Mucosa of gallbladder (tissue), 1 donor: Measurements from ENCODE around the gene ADCY1. TPM values are rescaled to one million over a fixed set of nuclear protein-coding genes. Genes with fewer than 3 reads are reported as not detected.
"Not testable (repeated sequence)": the region's sequence is repeated elsewhere in the genome, so short reads cannot be mapped to it uniquely, and the experiment has no call there.

ENCODE experiments used
- DNase-seq: peaks from one replicate; pipeline ENCODE4 v3.0.0-alpha.2; 2020; ENCODE audit warnings: low spot score
- total RNA-seq: library from RNA; stranded (reverse); gene quantifications from one replicate; pipeline ENCODE4 v1.2.1, GENCODE V29; 2021
- donor health status: DM: no; HTN: no; CAD: no.

Gene ADCY1
- 1.5 TPM for total RNA-seq

GRCh38 chr7:45573661-45574415 is at the start of gene ADCY1:
Gene ADCY1 (plus strand): TSS chr7:45574368. CDS start chr7:45574544, 176 bp downstream.
- DNase-seq = no peak

GRCh38 chr7:45524445-45524844 is 49.7 kb upstream of the ADCY1 start:
- DNase-seq = no peak

GRCh38 chr7:45525057-45525456 is 49.1 kb upstream of the ADCY1 start:
- DNase-seq = no peak

GRCh38 chr7:45543473-45543872 is 30.7 kb upstream of the ADCY1 start:
- DNase-seq = no peak

- DNase-seq = not testable (repeated sequence)
Observed at GRCh38 chr7:45545105-45545710, 29.0 kb upstream of the ADCY1 start.

- DNase-seq = not testable (repeated sequence)
Observed at GRCh38 chr7:45548917-45549316, 25.3 kb upstream of the ADCY1 start.

- DNase-seq = no peak
Observed at GRCh38 chr7:45563401-45563800, 10.8 kb upstream of the ADCY1 start.

- DNase-seq = no peak
Observed at GRCh38 chr7:45563941-45564461, 10.2 kb upstream of the ADCY1 start.

GRCh38 chr7:45564485-45564884 is 9.7 kb upstream of the ADCY1 start:
- no peak for DNase-seq

GRCh38 chr7:45564886-45565455 is 9.2 kb upstream of the ADCY1 start:
- no peak for DNase-seq

- no peak for DNase-seq
Observed at GRCh38 chr7:45566386-45566785, 7.8 kb upstream of the ADCY1 start.

- no peak for DNase-seq
Observed at GRCh38 chr7:45566961-45567360, 7.2 kb upstream of the ADCY1 start.

- DNase-seq = no peak
Observed at GRCh38 chr7:45567713-45568112, 6.5 kb upstream of the ADCY1 start.

GRCh38 chr7:45568536-45569289 is 5.5 kb upstream of the ADCY1 start:
- DNase-seq = no peak

- no peak for DNase-seq
Observed at GRCh38 chr7:45569290-45569685, 4.9 kb upstream of the ADCY1 start.

- DNase-seq = no peak
Observed at GRCh38 chr7:45570797-45571196, 3.4 kb upstream of the ADCY1 start.

GRCh38 chr7:45573204-45573603 is 964 bp upstream of the ADCY1 start:
- no peak for DNase-seq

GRCh38 chr7:45574416-45574668 is 174 bp downstream of the ADCY1 start:
- DNase-seq = no peak

GRCh38 chr7:45574669-45575500 is 717 bp downstream of the ADCY1 start:
- DNase-seq = no peak

GRCh38 chr7:45575501-45576248 is 1.5 kb downstream of the ADCY1 start:
- DNase-seq = no peak
